ENCODE data around the gene PTH1R.
A peak's percentile ranks its signal among the peaks of the same experiment; 100 is the strongest.

PTH1R gene

GRCh38 chr3:46933261-46933660 lies 55.7 kb downstream of the PTH1R start:
- Histone ChIP-seq H3K27me3 (ENCODE audit: control insufficient read depth in 5 of 5, insufficient read depth in 4 of 5, low read length in 5 of 5) (no peaks in the 10 kb centered on the region), H3K4me1 (ENCODE audit: control insufficient read depth in 5 of 5, insufficient read depth in 5 of 5, low read length in 5 of 5) (peaks cover 44 to 87% (median 81%) of the 10 kb centered on the region in 5 donors), H3K9me3 (ENCODE audit: control insufficient read depth in 5 of 5, low read length in 5 of 5) (no peaks in the 10 kb centered on the region), H3K27ac (ENCODE audit: low read depth, low read length) (peak overlapping the region; percentile 74), H3K36me3 (ENCODE audit: control insufficient read depth in 5 of 5, insufficient read depth in 5 of 5, low read length in 5 of 5) (peaks cover 0 to 22% (median 17%) of the 10 kb centered on the region in 5 donors), H3K9ac (ENCODE audit: low read length in 5 of 5) (peak overlapping the region in 1 of 5 donors; percentile 54), H3K4me3 (ENCODE audit: low read depth in 1 of 5, low read length in 5 of 5) (no peak overlapping the region)

- Histone ChIP-seq H3K9me3 (ENCODE audit: control insufficient read depth in 5 of 5, low read length in 5 of 5) (no peaks in the 10 kb centered on the region), H3K36me3 (ENCODE audit: control insufficient read depth in 5 of 5, insufficient read depth in 5 of 5, low read length in 5 of 5) (peaks cover 0 to 30% (median 20%) of the 10 kb centered on the region in 5 donors), H3K9ac (ENCODE audit: low read length in 5 of 5) (peak overlapping the region in 3 of 5 donors; percentile 5 to 25 (median 20)), H3K27me3 (ENCODE audit: control insufficient read depth in 5 of 5, insufficient read depth in 4 of 5, low read length in 5 of 5) (no peaks in the 10 kb centered on the region), H3K4me1 (ENCODE audit: control insufficient read depth in 5 of 5, insufficient read depth in 5 of 5, low read length in 5 of 5) (peaks cover 43 to 81% (median 79%) of the 10 kb centered on the region in 5 donors), H3K27ac (ENCODE audit: low read depth, low read length) (peak overlapping the region; percentile 76), H3K4me3 (ENCODE audit: low read depth in 1 of 5, low read length in 5 of 5) (no peak overlapping the region)
These were observed 56.6 kb downstream of the PTH1R start for GRCh38 chr3:46934072-46934471.

GRCh38 chr3:46934498-46935167 lies 57.1 kb downstream of the PTH1R start:
- peak overlapping the region in 1 of 5 donors; percentile 37 for H3K9ac ChIP-seq (ENCODE audit: low read length in 5 of 5)
- no peaks in the 10 kb centered on the region for H3K9me3 ChIP-seq (ENCODE audit: control insufficient read depth in 5 of 5, low read length in 5 of 5)
- no peaks in the 10 kb centered on the region for H3K27me3 ChIP-seq (ENCODE audit: control insufficient read depth in 5 of 5, insufficient read depth in 4 of 5, low read length in 5 of 5)
- peaks cover 0 to 35% (median 25%) of the 10 kb centered on the region in 5 donors for H3K36me3 ChIP-seq (ENCODE audit: control insufficient read depth in 5 of 5, insufficient read depth in 5 of 5, low read length in 5 of 5)
- H3K4me1 ChIP-seq (ENCODE audit: control insufficient read depth in 5 of 5, insufficient read depth in 5 of 5, low read length in 5 of 5): peaks cover 39 to 76% (median 73%) of the 10 kb centered on the region in 5 donors
- H3K27ac ChIP-seq (ENCODE audit: low read depth, low read length): peak overlapping the region; percentile 76
- no peak overlapping the region for H3K4me3 ChIP-seq (ENCODE audit: low read depth in 1 of 5, low read length in 5 of 5)

GRCh38 chr3:46935168-46935858 lies 57.8 kb downstream of the PTH1R start:
- Histone ChIP-seq H3K27ac (ENCODE audit: low read depth, low read length) (peak overlapping the region; percentile 76), H3K9ac (ENCODE audit: low read length in 5 of 5) (peak overlapping the region in 1 of 5 donors; percentile 37), H3K4me1 (ENCODE audit: control insufficient read depth in 5 of 5, insufficient read depth in 5 of 5, low read length in 5 of 5) (peaks cover 37 to 69% (median 67%) of the 10 kb centered on the region in 5 donors), H3K27me3 (ENCODE audit: control insufficient read depth in 5 of 5, insufficient read depth in 4 of 5, low read length in 5 of 5) (no peaks in the 10 kb centered on the region), H3K4me3 (ENCODE audit: low read depth in 1 of 5, low read length in 5 of 5) (no peak overlapping the region), H3K9me3 (ENCODE audit: control insufficient read depth in 5 of 5, low read length in 5 of 5) (no peaks in the 10 kb centered on the region), H3K36me3 (ENCODE audit: control insufficient read depth in 5 of 5, insufficient read depth in 5 of 5, low read length in 5 of 5) (peaks cover 0 to 42% (median 31%) of the 10 kb centered on the region in 5 donors)

GRCh38 chr3:46935989-46936558 lies 58.6 kb downstream of the PTH1R start:
- no peaks in the 10 kb centered on the region for H3K27me3 ChIP-seq (ENCODE audit: control insufficient read depth in 5 of 5, insufficient read depth in 4 of 5, low read length in 5 of 5)
- H3K4me1 ChIP-seq (ENCODE audit: control insufficient read depth in 5 of 5, insufficient read depth in 5 of 5, low read length in 5 of 5): peaks cover 31 to 61% (median 59%) of the 10 kb centered on the region in 5 donors
- H3K9me3 ChIP-seq (ENCODE audit: control insufficient read depth in 5 of 5, low read length in 5 of 5): no peaks in the 10 kb centered on the region
- H3K9ac ChIP-seq (ENCODE audit: low read length in 5 of 5): no peak overlapping the region
- no peak overlapping the region for H3K4me3 ChIP-seq (ENCODE audit: low read depth in 1 of 5, low read length in 5 of 5)
- H3K36me3 ChIP-seq (ENCODE audit: control insufficient read depth in 5 of 5, insufficient read depth in 5 of 5, low read length in 5 of 5): peaks cover 0 to 49% (median 39%) of the 10 kb centered on the region in 5 donors
- H3K27ac ChIP-seq (ENCODE audit: low read depth, low read length): peak overlapping the region; percentile 21

- Histone ChIP-seq H3K27ac (ENCODE audit: low read depth, low read length) (peak overlapping the region; percentile 21), H3K27me3 (ENCODE audit: control insufficient read depth in 5 of 5, insufficient read depth in 4 of 5, low read length in 5 of 5) (no peaks in the 10 kb centered on the region), H3K9me3 (ENCODE audit: control insufficient read depth in 5 of 5, low read length in 5 of 5) (no peaks in the 10 kb centered on the region), H3K4me3 (ENCODE audit: low read depth in 1 of 5, low read length in 5 of 5) (no peak overlapping the region), H3K4me1 (ENCODE audit: control insufficient read depth in 5 of 5, insufficient read depth in 5 of 5, low read length in 5 of 5) (peaks cover 27 to 54% (median 52%) of the 10 kb centered on the region in 5 donors), H3K36me3 (ENCODE audit: control insufficient read depth in 5 of 5, insufficient read depth in 5 of 5, low read length in 5 of 5) (peaks cover 0 to 53% (median 39%) of the 10 kb centered on the region in 5 donors), H3K9ac (ENCODE audit: low read length in 5 of 5) (no peak overlapping the region)
These were observed 59.3 kb downstream of the PTH1R start for GRCh38 chr3:46936733-46937250.

GRCh38 chr3:46938118-46938517 lies 60.6 kb downstream of the PTH1R start:
- Histone ChIP-seq H3K9ac (ENCODE audit: low read length in 5 of 5) (no peak overlapping the region), H3K27ac (ENCODE audit: low read depth, low read length) (no peak overlapping the region), H3K4me3 (ENCODE audit: low read depth in 1 of 5, low read length in 5 of 5) (no peak overlapping the region)

GRCh38 chr3:46939578-46940445 lies 62.3 kb downstream of the PTH1R start:
- Histone ChIP-seq H3K36me3 (ENCODE audit: control insufficient read depth in 5 of 5, insufficient read depth in 5 of 5, low read length in 5 of 5) (peaks cover 0 to 64% (median 44%) of the 10 kb centered on the region in 5 donors), H3K27me3 (ENCODE audit: control insufficient read depth in 5 of 5, insufficient read depth in 4 of 5, low read length in 5 of 5) (no peaks in the 10 kb centered on the region), H3K9ac (ENCODE audit: low read length in 5 of 5) (no peak overlapping the region), H3K4me1 (ENCODE audit: control insufficient read depth in 5 of 5, insufficient read depth in 5 of 5, low read length in 5 of 5) (peaks cover 6 to 44% (median 44%) of the 10 kb centered on the region in 5 donors), H3K9me3 (ENCODE audit: control insufficient read depth in 5 of 5, low read length in 5 of 5) (no peaks in the 10 kb centered on the region), H3K27ac (ENCODE audit: low read depth, low read length) (no peak overlapping the region), H3K4me3 (ENCODE audit: low read depth in 1 of 5, low read length in 5 of 5) (no peak overlapping the region)

More at GRCh38 chr3:46938118-46938517, 60.6 kb downstream of the PTH1R start:
- peaks cover 14 to 47% (median 44%) of the 10 kb centered on the region in 5 donors for H3K4me1 ChIP-seq (ENCODE audit: control insufficient read depth in 5 of 5, insufficient read depth in 5 of 5, low read length in 5 of 5)
- no peaks in the 10 kb centered on the region for H3K9me3 ChIP-seq (ENCODE audit: control insufficient read depth in 5 of 5, low read length in 5 of 5)
- peaks cover 0 to 61% (median 44%) of the 10 kb centered on the region in 5 donors for H3K36me3 ChIP-seq (ENCODE audit: control insufficient read depth in 5 of 5, insufficient read depth in 5 of 5, low read length in 5 of 5)
- H3K27me3 ChIP-seq (ENCODE audit: control insufficient read depth in 5 of 5, insufficient read depth in 4 of 5, low read length in 5 of 5): no peaks in the 10 kb centered on the region

- Histone ChIP-seq H3K9ac (ENCODE audit: low read length in 5 of 5) (no peak overlapping the region), H3K27me3 (ENCODE audit: control insufficient read depth in 5 of 5, insufficient read depth in 4 of 5, low read length in 5 of 5) (no peaks in the 10 kb centered on the region), H3K27ac (ENCODE audit: low read depth, low read length) (no peak overlapping the region), H3K36me3 (ENCODE audit: control insufficient read depth in 5 of 5, insufficient read depth in 5 of 5, low read length in 5 of 5) (peaks cover 0 to 66% (median 39%) of the 10 kb centered on the region in 5 donors), H3K9me3 (ENCODE audit: control insufficient read depth in 5 of 5, low read length in 5 of 5) (no peaks in the 10 kb centered on the region), H3K4me1 (ENCODE audit: control insufficient read depth in 5 of 5, insufficient read depth in 5 of 5, low read length in 5 of 5) (peaks cover 4 to 39% (median 32%) of the 10 kb centered on the region in 5 donors), H3K4me3 (ENCODE audit: low read depth in 1 of 5, low read length in 5 of 5) (no peak overlapping the region)
These were observed 64.6 kb downstream of the PTH1R start for GRCh38 chr3:46942076-46942475.
